ENCODE results near the gene RNF223. TPM values are rescaled to one million over a fixed set of nuclear protein-coding genes. Genes with fewer than 3 reads are reported as not detected.
A peak's percentile ranks its signal among the peaks of the same experiment; 100 is the strongest.
"Not testable (repeated sequence)": the region's sequence is repeated elsewhere in the genome, so short reads cannot be mapped to it uniquely, and the experiment has no call there.

The RNF223 gene
- total RNA-seq, 1 experiment from 2014 or later: not detected

DNA sequence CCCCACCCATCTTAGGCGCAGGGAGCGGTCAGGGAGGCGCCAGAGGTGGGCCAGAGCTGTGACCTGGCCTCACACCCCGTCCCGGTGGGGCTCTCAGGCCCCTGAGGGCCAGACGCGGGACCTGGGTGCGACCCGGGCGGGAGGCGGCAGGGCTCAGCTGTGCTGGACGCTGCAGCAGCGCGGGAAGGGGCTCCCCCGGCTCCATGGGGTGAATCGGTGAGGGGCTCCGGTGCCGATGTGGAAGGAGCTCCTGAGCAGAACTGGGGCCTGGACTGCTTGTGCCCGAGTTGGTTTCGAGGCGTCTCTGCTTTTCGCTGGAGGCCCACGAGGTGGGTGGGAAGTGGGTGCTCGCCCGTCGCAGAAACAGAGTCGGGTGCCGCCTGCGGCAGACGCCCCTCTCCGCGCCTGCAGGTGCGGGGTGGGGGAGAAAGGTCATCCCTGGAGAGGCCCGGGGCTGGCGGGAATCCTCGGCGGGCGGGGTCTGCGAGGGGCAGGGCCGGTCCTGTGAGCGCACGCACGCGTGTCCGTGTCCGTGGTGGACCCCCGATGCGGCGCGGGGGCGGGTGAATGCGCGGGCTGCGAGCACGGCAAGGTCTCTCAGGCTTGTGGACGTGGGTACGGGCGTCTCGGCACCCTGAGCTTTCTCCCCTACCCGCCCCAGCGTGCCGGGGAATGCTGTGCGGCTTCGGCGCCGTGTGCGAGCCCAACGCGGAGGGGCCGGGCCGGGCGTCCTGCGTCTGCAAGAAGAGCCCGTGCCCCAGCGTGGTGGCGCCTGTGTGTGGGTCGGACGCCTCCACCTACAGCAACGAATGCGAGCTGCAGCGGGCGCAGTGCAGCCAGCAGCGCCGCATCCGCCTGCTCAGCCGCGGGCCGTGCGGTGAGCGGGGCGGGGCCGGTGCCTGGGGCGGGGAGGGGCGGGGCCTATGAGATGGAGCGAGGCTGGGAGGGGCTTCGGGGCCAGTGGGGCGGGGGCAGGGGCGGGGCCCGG is 33.8 kb downstream of the RNF223 start:
- no peaks in the 10 kb centered on the region for H3K9me3 ChIP-seq (replicated peaks)
- peaks cover 9% of the 10 kb centered on the region for H3K4me1 ChIP-seq (replicated peaks)
- no peaks in the 10 kb centered on the region for H3K27me3 ChIP-seq (replicated peaks)
- H3K36me3 ChIP-seq: peaks cover 39% of the 10 kb centered on the region
- no peak overlapping the region for H3K27ac ChIP-seq
- peak overlapping the region; percentile 19 for H3K4me3 ChIP-seq
- DNase-seq (ENCODE audit: low read depth in 1 of 2, low spot score in 2 of 2): peak; percentile 46 to 78

DNA sequence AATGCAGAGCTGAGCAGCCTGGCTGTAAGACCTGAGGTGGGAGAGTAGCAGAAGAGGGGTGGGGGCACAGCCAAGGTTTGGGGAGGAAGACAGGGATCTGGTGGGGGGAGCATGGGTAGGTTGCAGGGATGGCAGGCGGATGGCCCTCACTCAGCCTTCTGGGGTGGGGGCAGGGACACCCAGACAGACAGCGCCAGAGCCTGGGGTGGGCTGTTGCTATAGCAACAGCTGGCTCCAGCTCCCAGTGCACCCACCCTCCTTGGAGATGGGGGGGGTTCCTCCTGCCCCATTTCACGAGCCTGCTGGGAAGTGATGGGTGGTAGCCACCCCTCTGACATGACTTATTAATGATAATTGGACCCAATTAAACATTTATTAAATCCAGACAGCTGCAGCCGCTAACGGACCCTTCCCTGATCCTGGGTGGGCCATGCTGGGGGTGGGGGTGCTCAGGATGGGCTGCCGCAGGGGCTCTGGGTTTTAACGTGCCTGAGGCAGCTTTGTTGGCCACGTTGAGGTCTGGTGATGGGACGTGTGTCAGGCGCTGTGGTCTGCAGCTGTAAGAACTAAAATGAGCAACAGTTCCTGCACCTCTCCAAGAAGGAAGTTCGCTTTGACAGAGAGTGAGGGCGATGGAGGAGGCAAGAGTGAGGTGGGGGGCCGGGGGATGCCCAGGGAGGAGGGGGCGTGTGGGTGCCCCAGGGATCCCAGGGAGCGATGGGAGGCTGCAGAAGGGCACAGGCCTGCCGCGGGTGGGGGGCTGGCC is 34.8 kb downstream of the RNF223 start:
- Histone ChIP-seq H3K27ac (no peak overlapping the region), H3K36me3 (peaks cover 32% of the 10 kb centered on the region), H3K9me3 (replicated peaks) (no peaks in the 10 kb centered on the region), H3K4me3 (no peak overlapping the region), H3K27me3 (replicated peaks) (no peaks in the 10 kb centered on the region), H3K4me1 (replicated peaks) (peaks cover 9% of the 10 kb centered on the region)
- DNase-seq (ENCODE audit: low read depth in 1 of 2, low spot score in 2 of 2): no peak

DNA sequence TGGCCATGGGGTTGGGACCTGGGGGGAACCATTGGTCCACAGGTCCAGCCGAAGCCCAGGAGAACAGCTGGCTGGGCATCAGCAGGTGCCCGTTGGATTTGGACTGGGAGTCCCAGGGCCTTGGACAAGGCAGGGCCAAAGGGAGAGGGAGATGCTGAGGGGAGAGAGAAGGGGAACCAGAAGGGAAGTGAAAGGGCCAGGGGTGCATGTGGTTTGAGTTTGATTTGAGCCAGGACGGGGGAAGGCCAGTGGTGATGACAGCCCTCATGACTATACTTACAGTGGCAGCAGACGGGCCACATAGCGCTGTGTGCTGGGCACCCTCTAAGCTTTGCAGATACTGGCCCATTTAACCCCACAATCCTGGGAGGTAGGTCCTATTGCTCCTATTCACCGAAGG is 35.4 kb downstream of the RNF223 start:
- no peaks in the 10 kb centered on the region for H3K9me3 ChIP-seq (replicated peaks)
- H3K27ac ChIP-seq: no peak overlapping the region
- H3K4me3 ChIP-seq: no peak overlapping the region
- H3K27me3 ChIP-seq (replicated peaks): no peaks in the 10 kb centered on the region
- no peak for DNase-seq (ENCODE audit: low read depth in 1 of 2, low spot score in 2 of 2)
- H3K36me3 ChIP-seq: peaks cover 31% of the 10 kb centered on the region
- H3K4me1 ChIP-seq (replicated peaks): peaks cover 9% of the 10 kb centered on the region

DNA sequence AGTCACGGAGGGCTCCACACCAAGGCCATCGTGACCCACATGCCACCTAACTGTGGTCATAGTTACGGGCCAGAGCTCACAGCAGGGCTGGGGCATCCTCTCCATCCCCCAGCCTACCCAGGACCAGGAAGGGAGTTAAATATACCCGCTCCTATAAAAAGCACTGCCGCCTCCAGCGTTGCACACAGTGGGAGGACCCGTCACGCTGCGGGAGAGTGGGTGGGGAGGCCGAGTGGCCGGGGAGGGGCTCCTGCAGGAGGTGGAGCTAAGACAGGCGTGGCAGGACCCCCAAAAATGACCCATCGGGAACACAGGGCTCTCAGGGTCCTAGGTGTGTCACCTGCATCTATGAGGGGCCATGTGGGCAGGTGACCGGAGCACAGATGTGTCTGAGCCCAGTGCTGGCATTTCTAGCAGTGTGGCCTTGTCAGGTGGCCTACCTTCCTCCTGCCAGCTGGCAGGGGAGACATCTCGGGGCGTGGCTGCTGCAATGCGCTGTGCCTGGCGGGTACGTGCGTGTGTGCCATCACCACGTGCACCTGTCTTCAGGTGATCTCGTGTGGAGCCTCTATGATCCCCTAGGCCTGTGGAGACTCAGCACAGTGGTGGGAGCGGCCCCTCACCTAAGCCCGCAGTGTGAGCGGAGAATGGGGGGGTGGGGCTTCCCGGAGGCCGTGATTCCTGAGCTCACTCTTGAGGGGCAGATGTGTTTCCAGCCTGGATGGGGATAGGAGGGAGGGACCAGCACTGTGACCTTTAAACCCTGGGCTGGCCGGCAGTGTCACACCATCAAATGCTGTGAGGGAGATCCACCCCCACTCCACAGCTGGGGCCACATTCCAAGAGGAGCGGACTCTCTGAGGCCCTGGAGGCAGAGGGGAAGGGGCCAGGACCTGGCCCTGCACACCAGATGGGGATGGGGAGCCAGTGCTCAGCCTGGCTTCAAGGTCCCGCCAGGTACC is 36.5 kb downstream of the RNF223 start:
- no peaks in the 10 kb centered on the region for H3K9me3 ChIP-seq (replicated peaks)
- no peak overlapping the region for H3K27ac ChIP-seq
- no peak for DNase-seq (ENCODE audit: low read depth in 1 of 2, low spot score in 2 of 2)
- H3K4me3 ChIP-seq: no peak overlapping the region
- H3K4me1 ChIP-seq (replicated peaks): peaks cover 15% of the 10 kb centered on the region
- no peaks in the 10 kb centered on the region for H3K27me3 ChIP-seq (replicated peaks)
- peaks cover 25% of the 10 kb centered on the region for H3K36me3 ChIP-seq

DNA sequence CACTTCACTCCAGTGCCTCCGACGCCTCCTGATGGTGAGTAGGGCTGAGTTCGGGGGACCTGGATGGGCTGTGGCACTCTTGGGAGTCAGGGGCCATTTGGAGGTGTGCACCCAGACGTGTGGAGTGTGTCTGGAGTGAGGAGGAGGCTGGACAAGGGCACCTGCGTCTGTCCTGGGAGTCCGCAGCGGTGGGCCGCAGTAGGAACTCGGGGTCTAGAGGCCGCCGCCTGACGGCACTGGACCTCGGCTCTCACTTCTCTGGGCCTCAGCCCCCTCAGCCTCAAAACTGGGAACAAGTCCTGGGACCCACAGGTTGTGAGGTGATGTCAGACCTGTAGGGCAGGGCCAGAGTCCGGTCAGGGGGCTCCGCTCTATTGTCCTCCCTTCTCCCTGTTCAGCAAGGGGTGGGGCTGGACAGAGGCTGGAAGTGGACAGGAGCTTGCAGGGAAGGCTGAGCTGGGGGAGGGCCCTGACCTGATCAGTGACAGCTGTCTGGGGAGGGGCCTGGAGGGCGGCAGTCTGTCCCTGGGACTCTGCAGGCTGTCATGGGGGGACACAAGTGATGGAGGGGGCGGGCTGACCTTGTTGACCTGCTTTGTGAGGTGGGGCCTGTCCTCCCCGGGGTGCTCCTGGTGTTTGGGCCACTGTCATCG is 38.7 kb downstream of the RNF223 start:
- Histone ChIP-seq H3K27me3 (replicated peaks) (no peaks in the 10 kb centered on the region), H3K9me3 (replicated peaks) (no peaks in the 10 kb centered on the region), H3K4me1 (replicated peaks) (peaks cover 15% of the 10 kb centered on the region), H3K36me3 (peaks cover 14% of the 10 kb centered on the region), H3K4me3 (no peak overlapping the region), H3K27ac (no peak overlapping the region)
- no peak for DNase-seq (ENCODE audit: low read depth in 1 of 2, low spot score in 2 of 2)

DNA sequence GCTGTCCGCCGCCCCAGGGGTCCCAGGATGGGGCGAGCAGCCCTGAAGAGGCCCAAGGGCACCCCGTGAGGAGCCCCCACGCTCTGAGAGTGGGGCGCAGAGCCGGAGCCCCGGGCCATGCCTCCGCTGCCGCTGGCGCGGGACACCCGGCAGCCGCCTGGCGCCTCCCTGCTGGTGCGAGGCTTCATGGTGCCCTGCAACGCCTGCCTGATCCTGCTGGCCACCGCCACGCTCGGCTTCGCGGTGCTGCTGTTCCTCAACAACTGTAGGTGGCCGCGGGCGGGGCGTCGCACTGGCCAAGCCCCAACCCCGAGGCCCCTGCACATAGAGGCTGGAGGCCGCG is 39.7 kb downstream of the RNF223 start:
- no peak overlapping the region for H3K4me3 ChIP-seq
- no peak overlapping the region for H3K27ac ChIP-seq
- no peaks in the 10 kb centered on the region for H3K27me3 ChIP-seq (replicated peaks)
- no peaks in the 10 kb centered on the region for H3K9me3 ChIP-seq (replicated peaks)
- no peak for DNase-seq (ENCODE audit: low read depth in 1 of 2, low spot score in 2 of 2)
- peaks cover 13% of the 10 kb centered on the region; the same call in 1 of the 2 replicates for H3K36me3 ChIP-seq
- H3K4me1 ChIP-seq (replicated peaks): peaks cover 8% of the 10 kb centered on the region

DNA sequence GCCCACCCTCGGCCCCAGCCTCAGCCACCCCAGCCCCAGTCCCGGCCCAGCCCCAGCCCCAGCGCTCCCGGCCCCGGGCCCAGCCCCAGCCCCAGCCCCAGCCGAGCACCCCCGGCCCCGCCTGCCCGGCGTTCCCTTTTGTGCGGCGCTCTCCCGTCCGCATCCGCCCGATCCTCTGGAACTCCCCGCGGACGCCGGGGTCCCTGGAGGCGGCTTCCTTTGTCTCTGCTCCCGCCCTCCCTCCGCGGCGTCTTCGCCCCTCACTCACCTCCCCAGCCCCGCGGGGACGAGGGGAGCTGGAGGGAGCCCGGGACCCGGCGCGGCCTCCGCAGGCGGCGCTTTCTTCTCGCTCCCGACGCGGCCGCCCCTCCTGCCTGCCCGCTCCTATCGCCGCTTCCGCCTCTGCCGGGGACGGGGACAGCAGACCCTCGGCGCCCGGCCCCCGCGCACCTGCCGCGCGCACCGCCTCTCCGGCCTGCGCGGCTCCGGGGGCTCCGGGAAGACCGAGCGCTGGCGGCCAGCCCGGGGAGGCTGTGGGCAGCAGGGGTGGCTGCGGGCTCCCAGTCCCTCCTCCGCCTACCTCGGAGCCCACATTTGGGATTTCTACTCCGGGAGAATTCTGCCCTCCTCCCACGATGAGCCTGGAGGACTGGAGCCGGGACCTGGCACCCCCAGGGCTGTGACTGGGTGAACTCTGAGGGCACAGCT is 40.2 kb downstream of the RNF223 start:
- no peaks in the 10 kb centered on the region for H3K9me3 ChIP-seq (replicated peaks)
- no peak for DNase-seq (ENCODE audit: low read depth in 1 of 2, low spot score in 2 of 2)
- no peak overlapping the region for H3K4me3 ChIP-seq
- H3K27me3 ChIP-seq (replicated peaks): no peaks in the 10 kb centered on the region
- H3K4me1 ChIP-seq (replicated peaks): peaks cover 8% of the 10 kb centered on the region
- peaks cover 13% of the 10 kb centered on the region; the same call in 1 of the 2 replicates for H3K36me3 ChIP-seq
- H3K27ac ChIP-seq: no peak overlapping the region

DNA sequence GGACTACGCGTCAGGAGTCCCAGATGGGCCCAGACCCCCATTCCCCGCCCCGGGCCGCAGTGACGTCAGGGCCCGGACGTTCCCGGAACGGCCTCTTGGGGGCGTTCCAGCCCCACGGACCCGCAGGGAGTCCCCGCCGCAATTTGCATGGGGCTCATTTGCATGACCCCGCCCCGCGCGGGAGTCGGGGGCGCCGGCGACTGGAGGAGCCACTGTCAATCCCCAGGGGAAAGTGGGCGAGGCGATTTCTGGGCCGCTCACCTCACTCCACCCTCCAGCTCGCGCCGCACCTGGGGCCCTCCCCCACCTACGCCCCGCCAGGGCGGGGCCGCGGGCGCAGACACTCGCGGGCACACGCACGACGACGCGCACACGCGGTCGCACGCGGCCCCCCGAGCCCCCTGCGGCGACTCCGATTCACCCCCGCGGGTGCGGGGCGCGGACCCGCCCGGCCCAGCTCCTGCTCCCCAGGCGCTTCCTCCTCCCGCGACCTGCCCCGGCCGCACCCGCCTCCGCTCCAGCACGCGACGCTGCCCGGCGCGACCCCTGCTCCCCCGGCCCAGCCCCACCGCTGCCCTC is 41.0 kb downstream of the RNF223 start:
- H3K4me3 ChIP-seq: peak overlapping the region; percentile 29
- H3K36me3 ChIP-seq: peaks cover 7% of the 10 kb centered on the region; the same call in 1 of the 2 replicates
- H3K9me3 ChIP-seq (replicated peaks): no peaks in the 10 kb centered on the region
- DNase-seq (ENCODE audit: low read depth in 1 of 2, low spot score in 2 of 2): peak; percentile 58 to 81
- no peaks in the 10 kb centered on the region for H3K27me3 ChIP-seq (replicated peaks)
- no peak overlapping the region for H3K27ac ChIP-seq
- H3K4me1 ChIP-seq (replicated peaks): peaks cover 8% of the 10 kb centered on the region

DNA sequence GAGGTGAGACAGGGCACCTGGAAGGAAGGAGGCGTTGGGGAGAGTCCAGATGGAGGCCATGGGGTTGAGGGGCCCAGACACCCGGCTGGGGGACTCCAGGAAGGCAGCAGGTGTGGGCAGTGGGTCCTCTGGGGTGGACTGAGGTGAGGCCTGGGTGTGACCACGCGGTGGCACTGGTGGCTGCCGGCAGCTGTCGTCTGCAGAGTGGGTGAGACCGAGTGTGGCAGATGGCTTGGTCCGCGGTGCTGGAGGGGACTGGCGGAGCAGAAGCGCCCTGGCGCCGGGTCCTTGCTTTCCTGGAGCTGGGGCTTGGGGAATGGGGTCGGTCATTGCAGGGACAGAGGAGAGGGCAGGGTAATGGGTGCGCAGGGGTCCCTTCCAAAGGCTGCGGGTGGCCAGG is 41.7 kb downstream of the RNF223 start:
- DNase-seq (ENCODE audit: low read depth in 1 of 2, low spot score in 2 of 2): no peak
- Histone ChIP-seq H3K9me3 (replicated peaks) (no peaks in the 10 kb centered on the region), H3K36me3 (peaks cover 10% of the 10 kb centered on the region), H3K4me3 (no peak overlapping the region), H3K4me1 (replicated peaks) (peaks cover 8% of the 10 kb centered on the region), H3K27ac (no peak overlapping the region), H3K27me3 (replicated peaks) (no peaks in the 10 kb centered on the region)

DNA sequence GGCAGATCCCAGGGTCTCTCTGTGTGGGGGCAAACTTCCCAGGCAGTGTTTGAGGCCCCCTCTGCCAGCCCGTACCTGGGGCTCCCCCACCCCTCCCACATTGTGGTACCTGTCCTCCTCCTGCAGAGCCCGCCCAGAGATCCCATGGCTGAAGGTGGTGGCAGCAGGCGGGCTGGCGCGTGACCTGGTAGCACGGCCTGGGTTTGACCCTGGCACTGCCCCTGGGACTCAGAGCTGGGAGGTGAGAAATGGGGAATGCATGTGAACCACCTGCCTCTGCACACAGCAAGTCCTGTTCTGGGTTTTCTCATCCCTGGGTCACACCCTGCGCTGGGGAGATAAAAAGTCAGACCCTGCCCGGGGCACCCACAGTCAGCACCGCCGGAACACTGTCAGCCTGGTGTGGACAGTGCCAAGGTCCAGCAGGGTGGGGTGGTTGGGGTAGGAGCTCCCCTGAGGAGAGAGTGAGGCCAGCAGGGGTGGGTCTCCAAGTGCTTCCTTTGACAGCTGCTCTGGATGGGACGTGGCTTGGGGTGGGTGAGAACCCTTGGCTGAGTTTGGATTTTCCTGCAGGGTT is 42.4 kb downstream of the RNF223 start:
- H3K27me3 ChIP-seq (replicated peaks): no peaks in the 10 kb centered on the region
- peaks cover 8% of the 10 kb centered on the region for H3K4me1 ChIP-seq (replicated peaks)
- H3K36me3 ChIP-seq: peaks cover 15% of the 10 kb centered on the region
- no peak overlapping the region for H3K27ac ChIP-seq
- no peak for DNase-seq (ENCODE audit: low read depth in 1 of 2, low spot score in 2 of 2)
- no peaks in the 10 kb centered on the region for H3K9me3 ChIP-seq (replicated peaks)
- no peak overlapping the region for H3K4me3 ChIP-seq

DNA sequence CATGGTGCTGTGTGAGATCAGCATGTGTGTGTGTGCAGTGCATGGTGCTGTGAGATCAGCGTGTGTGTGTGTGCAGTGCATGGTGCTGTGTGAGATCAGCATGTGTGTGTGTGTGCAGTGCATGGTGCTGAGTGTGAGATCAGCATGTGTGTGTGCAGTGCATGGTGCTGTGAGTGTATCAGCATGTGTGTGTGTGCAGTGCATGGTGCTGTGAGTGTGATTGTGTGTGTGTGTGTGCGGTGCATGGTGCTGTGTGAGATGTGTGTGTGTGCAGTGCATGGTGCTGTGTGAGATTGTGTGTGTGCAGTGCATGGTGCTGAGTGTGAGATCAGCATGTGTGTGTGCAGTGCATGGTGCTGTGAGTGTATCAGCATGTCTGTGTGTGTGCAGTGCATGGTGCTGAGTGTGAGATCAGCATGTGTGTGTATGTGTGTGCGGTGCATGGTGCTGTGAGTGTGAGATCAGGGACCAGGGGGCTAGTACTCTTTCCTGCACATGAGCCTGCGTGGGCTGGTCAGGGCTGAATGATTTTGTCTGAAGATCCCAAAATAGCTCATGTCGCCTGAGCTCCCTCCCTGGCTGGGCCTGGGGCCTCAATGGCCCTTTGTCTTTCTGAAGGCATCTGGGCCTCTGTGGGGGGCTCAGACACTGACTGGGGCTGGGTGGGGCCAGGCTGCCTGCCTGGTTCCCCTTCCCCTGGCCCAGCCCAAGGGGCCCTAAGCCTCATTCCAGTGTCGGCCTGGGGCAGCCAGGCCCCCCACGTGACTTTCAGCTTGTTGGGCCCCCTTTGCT is 43.0 kb downstream of the RNF223 start:
- H3K27me3 ChIP-seq (replicated peaks); DNase-seq (ENCODE audit: low read depth in 1 of 2, low spot score in 2 of 2); H3K4me1 ChIP-seq (replicated peaks); H3K27ac ChIP-seq; H3K4me3 ChIP-seq; H3K9me3 ChIP-seq (replicated peaks): not testable (repeated sequence)
- H3K36me3 ChIP-seq: peaks cover 21% of the 10 kb centered on the region

Measured in SJSA1 (cell line).